Large intestine (tissue), 3 donors: ENCODE results near the gene CAMTA1. TPM values are rescaled to one million over a fixed set of nuclear protein-coding genes. Genes with fewer than 3 reads are reported as not detected.

ENCODE experiments used
- DNase-seq, 2 donors: peaks; one replicate each; pipeline versions ENCODE4 v3.0.0 to v3.0.0-alpha.2; 2013
- H3K27ac ChIP-seq: one replicate; pipeline ENCODE4 v1.5.1; 2013; ENCODE audit warnings: low read length
- H3K27me3 ChIP-seq: 2 replicates; pipeline ENCODE4 v1.6.1; 2013; ENCODE audit warnings: low read length; ENCODE audit not compliant: control insufficient read depth, insufficient read depth
- H3K36me3 ChIP-seq: 2 replicates; pipeline ENCODE4 v1.6.1; 2013; ENCODE audit warnings: low read length; ENCODE audit not compliant: control insufficient read depth, insufficient read depth
- H3K4me1 ChIP-seq: one replicate; pipeline ENCODE4 v1.6.1; 2013; ENCODE audit warnings: low read length; ENCODE audit not compliant: control insufficient read depth, insufficient read depth
- H3K4me3 ChIP-seq: one replicate; pipeline ENCODE4 v1.5.1; 2013; ENCODE audit warnings: low read length
- H3K9me3 ChIP-seq: one replicate; pipeline ENCODE4 v1.6.1; 2013; ENCODE audit warnings: mild to moderate bottlenecking, low read depth, low read length, moderate library complexity; ENCODE audit not compliant: control insufficient read depth
- WGBS: methylation state at CpG from one replicate; pipeline ENCODE4 v1.1.5; 2013; ENCODE audit warnings: low lambda C conversion rate; ENCODE audit not compliant: insufficient coverage; 5-methylcytosine and 5-hydroxymethylcytosine counted together
- polyA plus RNA-seq: library from polyadenylated mRNA; unstranded; fragments of 120-200 nt; gene quantifications from one replicate; pipeline ENCODE4 v1.2.1, GENCODE V29; 2013

CAMTA1 gene
- polyA plus RNA-seq, 1 donor: 67.9 TPM

DNA sequence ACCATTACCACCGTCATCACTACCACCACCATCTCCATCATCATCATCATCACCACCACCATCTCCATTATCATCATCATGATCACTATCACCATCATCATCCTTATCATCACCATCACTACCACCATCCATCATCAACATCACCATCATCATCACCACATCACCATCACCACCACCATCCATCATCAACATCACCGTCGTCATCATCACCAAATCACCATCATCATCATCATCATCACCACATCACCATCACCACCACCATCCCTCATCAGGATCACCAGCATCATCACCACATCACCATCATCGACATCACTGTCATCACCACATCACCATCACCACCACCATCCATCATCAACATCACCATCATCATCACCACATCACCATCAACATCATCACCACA lies 782.8 kb downstream of the CAMTA1 start:
- WGBS: 85% methylated on average over 4 of the region's 4 CpGs
- H3K9me3 ChIP-seq: peaks cover 6% of the 10 kb centered on the region
- H3K27ac ChIP-seq: no peak overlapping the region
- H3K36me3 ChIP-seq: no peaks in the 10 kb centered on the region
- no peak for DNase-seq
- no peaks in the 10 kb centered on the region for H3K27me3 ChIP-seq
- H3K4me3 ChIP-seq: no peak overlapping the region
- no peaks in the 10 kb centered on the region for H3K4me1 ChIP-seq

DNA sequence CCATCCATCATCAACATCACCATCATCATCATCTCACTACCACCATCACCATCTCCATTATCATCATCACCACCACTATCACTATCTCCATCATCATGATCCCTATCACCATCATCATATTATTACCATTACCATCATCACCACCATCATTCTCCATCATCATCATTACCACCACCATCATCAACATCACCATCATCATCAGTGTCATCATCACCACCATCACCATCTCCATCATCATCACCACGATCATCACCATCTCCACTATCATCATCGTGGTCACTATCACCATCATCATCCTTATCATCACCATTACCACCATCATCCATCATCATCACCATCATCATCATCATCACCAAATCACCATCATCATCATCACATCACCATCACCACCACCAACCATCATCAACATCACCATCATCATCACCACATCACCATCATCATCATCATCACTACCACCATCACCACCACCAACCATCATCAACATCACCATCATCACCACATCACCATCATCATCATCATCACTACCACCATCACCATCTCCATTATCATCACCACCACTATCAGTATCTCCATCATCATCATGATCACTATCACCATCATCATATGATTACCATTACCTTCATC lies 783.8 kb downstream of the CAMTA1 start:
- DNase-seq: no peak
- Histone ChIP-seq H3K4me3 (no peak overlapping the region), H3K27ac (no peak overlapping the region), H3K27me3 (no peaks in the 10 kb centered on the region), H3K4me1 (no peaks in the 10 kb centered on the region), H3K36me3 (no peaks in the 10 kb centered on the region), H3K9me3 (peaks cover 6% of the 10 kb centered on the region)
- 100% methylated on average over 2 of the region's 2 CpGs for WGBS

DNA sequence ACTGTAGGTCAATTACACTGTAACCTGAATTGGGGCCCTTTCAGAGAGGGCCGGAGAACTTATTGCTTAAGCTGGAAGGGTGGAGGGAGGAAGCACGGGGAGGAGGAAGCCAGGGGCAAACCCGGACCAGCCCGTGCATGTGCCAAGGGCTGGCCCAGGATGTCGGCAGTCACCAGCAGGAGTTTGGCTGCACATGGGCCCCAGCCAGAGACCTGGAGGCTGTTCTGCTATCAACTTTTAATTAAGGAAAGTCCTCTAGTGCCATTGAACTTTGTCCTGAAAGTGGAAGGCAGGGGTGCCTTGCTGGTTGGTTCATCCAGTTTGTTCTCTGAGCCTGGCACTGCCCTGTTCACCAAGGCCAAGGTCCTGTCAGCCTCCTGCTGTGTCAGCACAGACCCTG lies 785.1 kb downstream of the CAMTA1 start:
- Histone ChIP-seq H3K36me3 (no peaks in the 10 kb centered on the region), H3K27me3 (no peaks in the 10 kb centered on the region), H3K9me3 (peaks cover 6% of the 10 kb centered on the region), H3K4me3 (no peak overlapping the region), H3K27ac (no peak overlapping the region), H3K4me1 (no peaks in the 10 kb centered on the region)
- no peak for DNase-seq
- WGBS: no CpG with 5 or more reads among the region's 5 CpGs

- H3K27ac ChIP-seq: no peak overlapping the region
- H3K27me3 ChIP-seq: no peaks in the 10 kb centered on the region
Measured at GRCh38 chr1:7572654-7573152, 787.4 kb downstream of the CAMTA1 start.

DNA sequence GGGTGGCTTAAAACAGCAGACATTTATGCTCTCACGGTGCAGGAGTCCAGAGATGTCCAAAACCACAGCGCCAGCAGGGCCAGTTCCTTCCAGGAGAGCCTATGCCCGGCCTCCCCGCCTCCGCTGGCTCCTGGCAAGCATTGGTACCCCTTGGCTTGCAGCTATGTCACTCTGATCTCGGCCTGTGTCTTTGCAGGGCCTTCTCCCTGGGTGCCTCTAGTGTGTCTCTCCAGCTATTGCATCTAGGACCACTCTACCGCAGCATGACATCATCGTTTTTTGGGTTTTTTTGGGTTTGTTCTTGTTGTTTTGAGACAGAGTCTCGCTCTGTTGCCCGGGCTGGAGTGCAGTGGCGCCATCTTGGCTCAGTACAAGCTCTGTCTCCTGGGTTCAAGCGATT lies 788.2 kb downstream of the CAMTA1 start:
- Histone ChIP-seq H3K27me3 (no peaks in the 10 kb centered on the region), H3K27ac (no peak overlapping the region), H3K4me1 (no peaks in the 10 kb centered on the region), H3K36me3 (no peaks in the 10 kb centered on the region), H3K9me3 (peaks cover under 1% of the 10 kb centered on the region), H3K4me3 (no peak overlapping the region)
- WGBS: no CpG with 5 or more reads among the region's 12 CpGs
- no peak for DNase-seq

More at GRCh38 chr1:7572654-7573152, 787.4 kb downstream of the CAMTA1 start:
- no peaks in the 10 kb centered on the region for H3K36me3 ChIP-seq
- peaks cover 6% of the 10 kb centered on the region for H3K9me3 ChIP-seq
- WGBS: no CpG with 5 or more reads among the region's 5 CpGs
- DNase-seq: peak in 1 of 2 donors; percentile 50
- no peak overlapping the region for H3K4me3 ChIP-seq
- H3K4me1 ChIP-seq: no peaks in the 10 kb centered on the region

DNA sequence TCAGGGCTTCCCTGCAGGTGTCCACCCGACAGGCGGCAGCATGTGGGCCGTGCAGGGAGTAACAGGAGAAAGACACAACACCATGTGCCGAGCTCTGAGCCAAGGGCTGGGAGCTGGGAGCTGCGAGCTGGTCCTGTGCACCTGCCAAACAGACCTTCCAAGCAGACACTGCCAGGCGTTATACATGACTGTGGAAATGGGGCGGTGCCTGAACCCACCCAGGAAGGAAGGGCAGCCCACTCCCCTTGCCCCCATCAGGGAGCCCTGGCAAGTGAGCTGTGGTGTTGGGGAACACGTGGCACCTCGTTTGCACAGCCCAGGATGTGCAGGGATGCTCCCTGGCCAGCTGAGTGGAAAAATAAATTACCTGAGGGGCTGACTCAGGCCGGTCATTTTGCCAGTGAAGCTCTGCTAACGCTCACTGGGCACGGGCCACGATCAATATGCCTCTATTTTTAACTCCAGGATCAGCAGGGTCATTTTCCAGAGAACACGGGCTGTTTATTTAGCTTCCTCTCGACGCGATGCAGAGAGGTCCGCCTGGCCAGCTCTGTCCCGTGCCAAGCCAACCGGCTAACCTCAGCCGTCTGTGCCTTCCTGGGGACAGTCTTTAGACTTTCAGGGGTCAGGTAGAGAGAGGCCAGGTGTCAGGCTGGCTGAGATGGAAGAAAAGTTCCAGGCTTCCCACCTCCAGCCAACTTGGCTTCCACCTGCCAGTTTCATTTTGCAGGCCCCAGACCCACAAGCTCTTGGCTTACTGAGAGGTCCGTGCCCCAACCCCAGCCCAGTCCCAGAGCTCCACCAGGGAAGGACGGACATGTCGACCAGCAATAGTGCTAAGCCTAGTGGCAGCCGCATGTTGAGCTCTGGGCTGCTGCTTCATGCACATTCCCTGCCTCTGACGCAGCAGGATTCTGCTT lies 789.1 kb downstream of the CAMTA1 start:
- H3K27me3 ChIP-seq: no peaks in the 10 kb centered on the region
- H3K4me1 ChIP-seq: no peaks in the 10 kb centered on the region
- H3K27ac ChIP-seq: no peak overlapping the region
- no peak for DNase-seq
- H3K4me3 ChIP-seq: no peak overlapping the region
- no peaks in the 10 kb centered on the region for H3K9me3 ChIP-seq
- WGBS: no CpG with 5 or more reads among the region's 26 CpGs
- no peaks in the 10 kb centered on the region for H3K36me3 ChIP-seq

GRCh38 chr1:7575041-7575400 lies 789.8 kb downstream of the CAMTA1 start:
- Histone ChIP-seq H3K27me3 (no peaks in the 10 kb centered on the region), H3K9me3 (no peaks in the 10 kb centered on the region), H3K4me1 (no peaks in the 10 kb centered on the region), H3K36me3 (no peaks in the 10 kb centered on the region), H3K4me3 (no peak overlapping the region), H3K27ac (no peak overlapping the region)
- WGBS: no CpG with 5 or more reads among the region's 2 CpGs
- DNase-seq: no peak

- Histone ChIP-seq H3K36me3 (no peaks in the 10 kb centered on the region), H3K27ac (no peak overlapping the region), H3K9me3 (no peaks in the 10 kb centered on the region), H3K4me3 (no peak overlapping the region), H3K27me3 (peaks cover 5% of the 10 kb centered on the region), H3K4me1 (no peaks in the 10 kb centered on the region)
- WGBS: 85% methylated on average over 3 of the region's 14 CpGs
- no peak for DNase-seq
Measured at GRCh38 chr1:7576946-7577657, 791.8 kb downstream of the CAMTA1 start.

DNA sequence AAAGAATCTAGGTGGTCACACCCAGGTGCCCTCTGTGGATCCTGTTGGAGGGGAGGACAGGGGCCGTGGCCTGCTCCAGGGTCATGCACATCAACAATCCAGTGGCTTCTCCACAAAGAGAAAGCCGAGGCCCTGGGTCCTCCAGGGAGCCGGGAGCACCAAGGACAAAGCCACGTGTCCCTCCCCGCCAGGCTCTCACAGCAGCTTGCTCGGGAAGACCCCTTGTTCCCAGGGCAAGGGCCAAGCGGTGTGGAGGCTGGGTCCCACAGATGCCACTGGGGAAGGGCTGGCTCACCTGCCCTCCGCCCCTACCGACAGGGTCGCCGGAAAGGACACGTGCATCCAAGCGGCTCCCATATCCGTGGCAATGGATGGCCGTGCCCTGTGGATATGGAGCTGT lies 793.0 kb downstream of the CAMTA1 start:
- DNase-seq: no peak
- Histone ChIP-seq H3K27ac (no peak overlapping the region), H3K36me3 (no peaks in the 10 kb centered on the region), H3K4me3 (no peak overlapping the region), H3K27me3 (peaks cover 6% of the 10 kb centered on the region), H3K4me1 (no peaks in the 10 kb centered on the region), H3K9me3 (no peaks in the 10 kb centered on the region)
- no CpG with 5 or more reads among the region's 15 CpGs for WGBS

DNA sequence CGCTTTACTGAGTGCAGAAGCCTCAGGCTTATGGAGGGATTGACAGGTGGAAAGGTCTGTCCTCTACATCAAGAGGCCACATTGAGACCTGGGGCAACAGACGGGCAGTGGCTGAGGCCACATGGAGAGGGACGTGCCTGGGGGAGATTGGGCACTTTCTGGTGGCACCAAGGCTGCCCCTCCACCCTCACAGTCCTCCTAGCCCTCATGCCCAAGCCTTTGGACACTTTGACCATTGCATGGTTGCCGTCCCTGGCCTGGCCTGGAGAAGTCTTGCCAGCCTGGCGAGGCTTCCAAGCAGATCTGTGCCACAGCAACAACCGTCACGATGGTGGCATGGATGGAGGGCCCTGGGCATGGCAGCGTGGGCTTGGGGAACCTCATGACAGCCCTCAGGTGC lies 793.8 kb downstream of the CAMTA1 start:
- Histone ChIP-seq H3K36me3 (no peaks in the 10 kb centered on the region), H3K4me3 (no peak overlapping the region), H3K9me3 (no peaks in the 10 kb centered on the region), H3K4me1 (no peaks in the 10 kb centered on the region), H3K27ac (no peak overlapping the region), H3K27me3 (peaks cover 6% of the 10 kb centered on the region)
- no peak for DNase-seq
- WGBS: no CpG with 5 or more reads among the region's 8 CpGs
